ENCODE results near the gene ZSCAN10. TPM values are rescaled to one million over a fixed set of nuclear protein-coding genes. Genes with fewer than 3 reads are reported as not detected.
"Not testable (repeated sequence)": the region's sequence is repeated elsewhere in the genome, so short reads cannot be mapped to it uniquely, and the experiment has no call there.

ZSCAN10 gene
- total and polyA plus RNA-seq, 2 donors (not counting 1 experiment from before 2014, with no cell fraction given) = 0.02 TPM; not detected in 1

DNA sequence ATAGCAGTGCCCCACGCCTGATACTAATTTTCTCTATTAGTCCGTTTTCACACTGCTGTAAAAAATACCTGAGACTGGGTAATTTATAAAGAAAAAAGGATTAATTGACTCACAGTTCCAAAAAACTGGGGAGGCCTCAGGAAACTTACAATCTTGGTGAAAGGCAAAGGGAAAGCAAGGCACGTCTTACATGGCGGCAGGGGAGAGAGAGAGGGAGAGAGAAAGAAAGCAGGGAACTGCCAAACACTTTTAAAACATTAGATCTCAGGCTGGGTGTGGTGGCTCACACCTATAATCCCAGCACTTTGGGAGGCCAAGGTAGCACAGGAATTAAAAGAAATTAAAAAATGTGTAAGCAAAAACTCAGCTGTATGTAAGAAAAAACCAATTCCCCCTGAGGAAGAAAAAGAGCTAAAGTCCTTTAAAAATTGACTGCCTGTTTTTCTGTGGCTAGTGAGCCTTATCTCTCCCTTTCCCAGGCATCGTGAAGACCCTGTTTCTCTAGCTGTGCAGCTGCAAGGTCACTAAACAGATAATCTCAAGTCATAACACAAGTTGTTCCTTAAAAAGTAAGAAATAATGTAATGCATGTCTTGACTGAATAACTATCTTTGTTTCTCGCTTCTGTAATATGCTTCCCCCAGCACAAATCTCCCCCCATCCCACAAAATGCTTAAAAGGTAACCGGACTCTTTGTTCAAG is 14.0 kb downstream of the ZSCAN10 start:
- no peak overlapping the region for H3K27ac ChIP-seq (ENCODE audit: insufficient read depth, low read length)
- H3K4me2 ChIP-seq (ENCODE audit: extremely low read depth, insufficient read depth, low read length) = no peak overlapping the region
- H2AFZ ChIP-seq (ENCODE audit: low read length) = no peak overlapping the region
- no peak for TF ChIP-seq EZH2 (IDR thresholded peaks at IDR 0.05; ENCODE audit: low read length, missing control alignments)
- TF ChIP-seq CTCF (conservative IDR thresholded peaks at IDR 0.05 in 1 of 2, IDR thresholded peaks at IDR 0.05 in 1 of 2; ENCODE audit: low read depth in 1 of 2, low read length in 2 of 2) = no peak
- no peak for DNase-seq (ENCODE audit: low read depth in 2 of 2)
- no peaks in the 10 kb centered on the region for H3K79me2 ChIP-seq (ENCODE audit: control insufficient read depth, insufficient read depth, low read length)
- no peaks in the 10 kb centered on the region for H3K9me3 ChIP-seq (ENCODE audit: control insufficient read depth, insufficient read depth, low read depth, low read length)
- H3K4me1 ChIP-seq (ENCODE audit: control insufficient read depth, extremely low read depth, insufficient read depth, low read length) = no peaks in the 10 kb centered on the region
- H3K9ac ChIP-seq (ENCODE audit: insufficient read depth, low read length) = no peak overlapping the region
- H4K20me1 ChIP-seq (ENCODE audit: control insufficient read depth, extremely low read depth, insufficient read depth, low read length) = no peaks in the 10 kb centered on the region
- peaks cover 3% of the 10 kb centered on the region for H3K27me3 ChIP-seq (ENCODE audit: control insufficient read depth, insufficient read depth, low read length)
- H3K4me3 ChIP-seq (replicated peaks in 1 of 4; ENCODE audit: control extremely low read depth in 1 of 4, insufficient read depth in 1 of 4, low read depth in 3 of 4, low read length in 4 of 4) = no peak overlapping the region
- H3K36me3 ChIP-seq (ENCODE audit: control insufficient read depth, insufficient read depth, low read length) = no peaks in the 10 kb centered on the region

DNA sequence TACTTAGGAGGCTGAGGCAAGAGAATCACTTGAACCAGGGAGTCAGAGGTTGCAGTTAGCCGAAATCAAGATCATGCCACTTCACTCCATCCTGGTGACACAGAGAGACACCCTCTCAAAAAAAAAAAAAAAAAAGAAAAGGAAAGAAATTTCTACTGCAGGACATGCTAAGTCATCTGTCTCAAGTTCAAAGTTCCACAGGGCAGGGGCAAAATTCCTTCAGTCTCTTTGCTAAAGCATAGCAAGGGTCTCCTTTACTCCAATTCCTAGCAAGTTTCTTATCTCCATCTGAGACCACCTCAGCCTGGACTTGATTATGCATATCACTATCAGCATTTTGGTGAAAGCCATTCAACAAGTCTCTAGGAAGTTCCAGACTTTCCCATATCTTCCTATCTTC is 14.6 kb downstream of the ZSCAN10 start:
- TF ChIP-seq EZH2 (IDR thresholded peaks at IDR 0.05; ENCODE audit: low read length, missing control alignments) (no peak), CTCF (conservative IDR thresholded peaks at IDR 0.05 in 1 of 2, IDR thresholded peaks at IDR 0.05 in 1 of 2; ENCODE audit: low read depth in 1 of 2, low read length in 2 of 2) (no peak)
- H3K9me3 ChIP-seq (ENCODE audit: control insufficient read depth, insufficient read depth, low read depth, low read length) = no peaks in the 10 kb centered on the region
- no peak overlapping the region for H3K4me3 ChIP-seq (replicated peaks in 1 of 4; ENCODE audit: control extremely low read depth in 1 of 4, insufficient read depth in 1 of 4, low read depth in 3 of 4, low read length in 4 of 4)
- H2AFZ ChIP-seq (ENCODE audit: low read length) = no peak overlapping the region
- DNase-seq (ENCODE audit: low read depth in 2 of 2) = no peak
- H3K9ac ChIP-seq (ENCODE audit: insufficient read depth, low read length) = no peak overlapping the region
- no peaks in the 10 kb centered on the region for H4K20me1 ChIP-seq (ENCODE audit: control insufficient read depth, extremely low read depth, insufficient read depth, low read length)
- peaks cover 6% of the 10 kb centered on the region for H3K27me3 ChIP-seq (ENCODE audit: control insufficient read depth, insufficient read depth, low read length)
- H3K4me1 ChIP-seq (ENCODE audit: control insufficient read depth, extremely low read depth, insufficient read depth, low read length) = no peaks in the 10 kb centered on the region
- H3K36me3 ChIP-seq (ENCODE audit: control insufficient read depth, insufficient read depth, low read length) = no peaks in the 10 kb centered on the region
- no peak overlapping the region for H3K27ac ChIP-seq (ENCODE audit: insufficient read depth, low read length)
- no peak overlapping the region for H3K4me2 ChIP-seq (ENCODE audit: extremely low read depth, insufficient read depth, low read length)
- no peaks in the 10 kb centered on the region for H3K79me2 ChIP-seq (ENCODE audit: control insufficient read depth, insufficient read depth, low read length)

GRCh38 chr16:3083408-3083807 is 15.7 kb downstream of the ZSCAN10 start:
- not testable (repeated sequence) for H3K79me2 ChIP-seq (ENCODE audit: control insufficient read depth, insufficient read depth, low read length); H3K27me3 ChIP-seq (ENCODE audit: control insufficient read depth, insufficient read depth, low read length); H3K4me1 ChIP-seq (ENCODE audit: control insufficient read depth, extremely low read depth, insufficient read depth, low read length); H3K9ac ChIP-seq (ENCODE audit: insufficient read depth, low read length); DNase-seq (ENCODE audit: low read depth in 2 of 2); H3K36me3 ChIP-seq (ENCODE audit: control insufficient read depth, insufficient read depth, low read length); H3K27ac ChIP-seq (ENCODE audit: insufficient read depth, low read length); H4K20me1 ChIP-seq (ENCODE audit: control insufficient read depth, extremely low read depth, insufficient read depth, low read length); H2AFZ ChIP-seq (ENCODE audit: low read length); H3K4me3 ChIP-seq (replicated peaks in 1 of 4; ENCODE audit: control extremely low read depth in 1 of 4, insufficient read depth in 1 of 4, low read depth in 3 of 4, low read length in 4 of 4); H3K9me3 ChIP-seq (ENCODE audit: control insufficient read depth, insufficient read depth, low read depth, low read length); H3K4me2 ChIP-seq (ENCODE audit: extremely low read depth, insufficient read depth, low read length)

DNA sequence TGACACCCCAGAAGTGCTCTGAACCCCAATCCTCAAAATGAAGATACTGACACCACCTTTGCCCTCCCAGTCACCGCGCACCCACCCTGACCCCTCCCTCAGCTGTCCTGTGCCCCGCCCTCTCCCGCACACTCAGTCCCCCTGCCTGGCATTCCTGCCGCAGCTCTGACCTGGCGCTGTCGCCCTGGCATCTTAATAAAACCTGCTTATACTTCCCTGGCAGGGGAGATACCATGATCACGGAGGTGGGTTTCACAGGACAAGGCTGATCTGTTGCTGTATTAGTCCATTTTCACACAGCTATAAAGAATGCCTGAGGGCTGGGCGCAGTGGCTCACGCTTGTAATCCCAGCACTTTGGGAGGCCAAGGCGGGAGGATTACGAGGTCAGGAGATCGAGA is 17.1 kb downstream of the ZSCAN10 start:
- DNase-seq (ENCODE audit: low read depth in 2 of 2) = not testable (repeated sequence)

More for the DNA sequence above, 17.1 kb downstream of the ZSCAN10 start:
- H3K4me1 ChIP-seq (ENCODE audit: control insufficient read depth, extremely low read depth, insufficient read depth, low read length); H3K4me3 ChIP-seq (replicated peaks in 1 of 4; ENCODE audit: control extremely low read depth in 1 of 4, insufficient read depth in 1 of 4, low read depth in 3 of 4, low read length in 4 of 4); H3K79me2 ChIP-seq (ENCODE audit: control insufficient read depth, insufficient read depth, low read length); H3K9ac ChIP-seq (ENCODE audit: insufficient read depth, low read length); H3K4me2 ChIP-seq (ENCODE audit: extremely low read depth, insufficient read depth, low read length); H3K27ac ChIP-seq (ENCODE audit: insufficient read depth, low read length); H3K9me3 ChIP-seq (ENCODE audit: control insufficient read depth, insufficient read depth, low read depth, low read length); H2AFZ ChIP-seq (ENCODE audit: low read length); H3K36me3 ChIP-seq (ENCODE audit: control insufficient read depth, insufficient read depth, low read length); H4K20me1 ChIP-seq (ENCODE audit: control insufficient read depth, extremely low read depth, insufficient read depth, low read length): not testable (repeated sequence)
- H3K27me3 ChIP-seq (ENCODE audit: control insufficient read depth, insufficient read depth, low read length) = peaks cover 10% of the 10 kb centered on the region
